DMS79 (cell line): ENCODE measurements around the gene CBLB.

Source experiments
- DNase-seq: peaks from one replicate; lab custom pipeline; 2025; lab: John Stamatoyannopoulos, UW

CBLB gene

GRCh38 chr3:105869861-105870755 is 1.3 kb upstream of the CBLB start:
- DNase-seq, result no peak

- DNase-seq, result no peak
These were observed 670 bp upstream of the CBLB start for GRCh38 chr3:105869531-105869833.

GRCh38 chr3:105868431-105868741 is 426 bp downstream of the CBLB start:
- DNase-seq, result peak; percentile 16

- no peak for DNase-seq
These were observed 941 bp downstream of the CBLB start for GRCh38 chr3:105867712-105868430.

GRCh38 chr3:105866656-105867653 is 1.9 kb downstream of the CBLB start:
- DNase-seq, result no peak

GRCh38 chr3:105865867-105866350 is 2.9 kb downstream of the CBLB start:
- DNase-seq, result no peak

GRCh38 chr3:105865016-105865623 is 3.7 kb downstream of the CBLB start:
- DNase-seq, result no peak

GRCh38 chr3:105864212-105864611 is 4.6 kb downstream of the CBLB start:
- no peak for DNase-seq

GRCh38 chr3:105863608-105864007 is 5.2 kb downstream of the CBLB start:
- no peak for DNase-seq

GRCh38 chr3:105862217-105862616 is 6.6 kb downstream of the CBLB start:
- DNase-seq, result peak; percentile 6

- no peak for DNase-seq
These were observed 8.2 kb downstream of the CBLB start for GRCh38 chr3:105860641-105861040.

GRCh38 chr3:105858017-105858416 is 10.8 kb downstream of the CBLB start:
- DNase-seq, result no peak

- no peak for DNase-seq
These were observed 11.2 kb downstream of the CBLB start for GRCh38 chr3:105857601-105858000.

- DNase-seq, result no peak
These were observed 12.2 kb downstream of the CBLB start for GRCh38 chr3:105856605-105857004.

- DNase-seq, result no peak
These were observed 14.9 kb downstream of the CBLB start for GRCh38 chr3:105853801-105854432.

- no peak for DNase-seq
These were observed 17.2 kb downstream of the CBLB start for GRCh38 chr3:105851582-105851981.

GRCh38 chr3:105851176-105851575 is 17.6 kb downstream of the CBLB start:
- DNase-seq, result no peak

GRCh38 chr3:105850593-105850992 is 18.2 kb downstream of the CBLB start:
- no peak for DNase-seq

- DNase-seq, result no peak
These were observed 20.0 kb downstream of the CBLB start for GRCh38 chr3:105848821-105849220.

- no peak for DNase-seq
These were observed 20.9 kb downstream of the CBLB start for GRCh38 chr3:105847865-105848264.

GRCh38 chr3:105847452-105847851 is 21.4 kb downstream of the CBLB start:
- DNase-seq, result no peak
